Parathyroid adenoma (tissue), 2 donors: ENCODE measurements around the gene LRP10.

ENCODE experiments used
- H2AFZ ChIP-seq: fragments of 300-600 bp; sonication (generic); one replicate; pipeline ENCODE4 v1.7.0; 2017; ENCODE audit warnings: antibody characterized with exemption, mild to moderate bottlenecking
- H3K27ac ChIP-seq: fragments of 300-600 bp; sonication (generic); one replicate; pipeline ENCODE4 v1.7.0; 2017
- H3K27me3 ChIP-seq: fragments of 300-600 bp; sonication (generic); one replicate; pipeline ENCODE4 v1.7.0; 2017; ENCODE audit warnings: low read length; ENCODE audit not compliant: control insufficient read depth, insufficient read depth
- H3K36me3 ChIP-seq: fragments of 300-600 bp; sonication (generic); one replicate; pipeline ENCODE4 v1.7.0; 2017; ENCODE audit warnings: low read length; ENCODE audit not compliant: control insufficient read depth, insufficient read depth
- H3K4me1 ChIP-seq: fragments of 300-600 bp; sonication (generic); one replicate; pipeline ENCODE4 v1.7.0; 2017; ENCODE audit warnings: control low read depth
- H3K4me2 ChIP-seq: fragments of 300-600 bp; sonication (generic); one replicate; pipeline ENCODE4 v1.7.0; 2017; ENCODE audit warnings: low read length
- H3K4me3 ChIP-seq: fragments of 300-600 bp; sonication (generic); one replicate; pipeline ENCODE4 v1.7.0; 2017; ENCODE audit warnings: low read depth, low read length
- H3K79me2 ChIP-seq: fragments of 300-600 bp; sonication (generic); one replicate; pipeline ENCODE4 v1.7.0; 2017; ENCODE audit warnings: control low read depth
- H3K9ac ChIP-seq: fragments of 300-600 bp; sonication (generic); one replicate; pipeline ENCODE4 v1.7.0; 2017; ENCODE audit warnings: mild to moderate bottlenecking
- H3K9me3 ChIP-seq: fragments of 300-600 bp; sonication (generic); one replicate; pipeline ENCODE4 v1.7.0; 2017; ENCODE audit warnings: low read length; ENCODE audit not compliant: control insufficient read depth
- TF ChIP-seq, protein P1 (sequence below): fragments of 300-600 bp; sonication (generic); IDR thresholded peaks from one replicate; pipeline ENCODE4 v1.7.0; 2017; ENCODE audit warnings: antibody characterized with exemption, mild to moderate bottlenecking
- donor health status: primary hyperparathyroidism.

The LRP10 gene

DNA sequence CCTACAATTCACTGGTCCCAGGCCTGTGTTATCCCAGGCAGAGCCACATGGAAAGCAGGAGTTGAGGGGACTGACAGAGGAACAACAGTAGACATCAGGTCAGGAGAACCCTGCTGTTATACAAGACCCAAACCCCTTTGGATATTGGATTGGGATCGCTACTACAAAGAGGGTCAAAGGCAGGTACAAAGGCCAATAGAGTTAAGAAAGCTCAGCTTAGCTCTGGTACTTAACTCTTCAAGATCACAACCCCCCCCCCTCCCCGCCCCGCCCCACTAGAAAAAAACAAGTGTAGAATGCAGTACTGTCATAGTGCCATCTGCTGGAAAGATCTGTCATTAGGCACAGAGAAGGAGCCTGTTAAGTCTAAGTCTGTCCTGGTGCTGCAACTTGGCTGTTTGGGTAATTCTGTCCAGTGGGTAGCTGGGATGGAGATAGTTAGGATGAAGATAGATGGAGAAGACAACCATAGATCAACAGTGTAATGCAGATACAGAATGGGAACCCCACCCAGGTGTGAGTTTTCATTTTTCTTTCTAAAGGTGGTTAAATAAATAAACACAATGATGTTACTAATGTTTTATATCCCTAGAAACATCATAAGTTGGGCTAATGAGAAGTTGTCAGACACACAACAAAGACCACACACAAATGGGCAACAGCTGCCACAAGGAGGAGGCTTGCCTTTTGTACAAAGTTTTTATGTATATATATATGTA, 28.7 kb downstream of the LRP10 start:
- Histone ChIP-seq H3K27me3 (no peaks in the 10 kb centered on the region), H3K9ac (no peak overlapping the region), H3K79me2 (peaks cover 7% of the 10 kb centered on the region), H3K4me3 (no peak overlapping the region), H2AFZ (no peak overlapping the region), H3K9me3 (no peaks in the 10 kb centered on the region), H3K27ac (no peak overlapping the region), H3K36me3 (no peaks in the 10 kb centered on the region), H3K4me2 (no peak overlapping the region), H3K4me1 (no peaks in the 10 kb centered on the region)
- TF ChIP-seq, protein P1, sequence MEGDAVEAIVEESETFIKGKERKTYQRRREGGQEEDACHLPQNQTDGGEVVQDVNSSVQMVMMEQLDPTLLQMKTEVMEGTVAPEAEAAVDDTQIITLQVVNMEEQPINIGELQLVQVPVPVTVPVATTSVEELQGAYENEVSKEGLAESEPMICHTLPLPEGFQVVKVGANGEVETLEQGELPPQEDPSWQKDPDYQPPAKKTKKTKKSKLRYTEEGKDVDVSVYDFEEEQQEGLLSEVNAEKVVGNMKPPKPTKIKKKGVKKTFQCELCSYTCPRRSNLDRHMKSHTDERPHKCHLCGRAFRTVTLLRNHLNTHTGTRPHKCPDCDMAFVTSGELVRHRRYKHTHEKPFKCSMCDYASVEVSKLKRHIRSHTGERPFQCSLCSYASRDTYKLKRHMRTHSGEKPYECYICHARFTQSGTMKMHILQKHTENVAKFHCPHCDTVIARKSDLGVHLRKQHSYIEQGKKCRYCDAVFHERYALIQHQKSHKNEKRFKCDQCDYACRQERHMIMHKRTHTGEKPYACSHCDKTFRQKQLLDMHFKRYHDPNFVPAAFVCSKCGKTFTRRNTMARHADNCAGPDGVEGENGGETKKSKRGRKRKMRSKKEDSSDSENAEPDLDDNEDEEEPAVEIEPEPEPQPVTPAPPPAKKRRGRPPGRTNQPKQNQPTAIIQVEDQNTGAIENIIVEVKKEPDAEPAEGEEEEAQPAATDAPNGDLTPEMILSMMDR = peak; percentile 64

DNA sequence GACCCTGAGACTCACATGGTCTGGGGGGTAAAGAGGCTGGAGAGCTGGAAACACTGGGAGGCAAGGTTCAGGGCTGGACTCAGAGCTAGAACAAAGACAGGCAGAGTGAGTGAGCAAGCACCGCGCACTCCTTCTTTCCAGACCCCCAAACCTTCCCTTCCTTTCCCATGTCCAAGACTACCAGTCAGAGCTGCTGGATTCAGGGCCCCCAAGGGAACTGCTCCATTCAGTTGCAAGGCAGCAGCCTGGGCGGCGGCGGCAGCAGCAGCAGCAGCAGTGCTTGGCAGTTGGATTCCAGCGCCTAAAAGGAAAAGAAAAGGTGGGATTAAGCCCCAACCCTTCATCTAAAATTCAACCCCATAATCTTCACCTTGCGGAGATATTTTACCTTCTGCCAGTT, 30.3 kb downstream of the LRP10 start:
- H3K9ac ChIP-seq = no peak overlapping the region
- H3K4me3 ChIP-seq = no peak overlapping the region
- no peaks in the 10 kb centered on the region for H3K36me3 ChIP-seq
- no peaks in the 10 kb centered on the region for H3K27me3 ChIP-seq
- H2AFZ ChIP-seq = no peak overlapping the region
- no peaks in the 10 kb centered on the region for H3K4me1 ChIP-seq
- H3K27ac ChIP-seq = no peak overlapping the region
- H3K4me2 ChIP-seq = no peak overlapping the region
- peaks cover 14% of the 10 kb centered on the region for H3K79me2 ChIP-seq
- H3K9me3 ChIP-seq = no peaks in the 10 kb centered on the region
- TF ChIP-seq, protein P1 = no peak

DNA sequence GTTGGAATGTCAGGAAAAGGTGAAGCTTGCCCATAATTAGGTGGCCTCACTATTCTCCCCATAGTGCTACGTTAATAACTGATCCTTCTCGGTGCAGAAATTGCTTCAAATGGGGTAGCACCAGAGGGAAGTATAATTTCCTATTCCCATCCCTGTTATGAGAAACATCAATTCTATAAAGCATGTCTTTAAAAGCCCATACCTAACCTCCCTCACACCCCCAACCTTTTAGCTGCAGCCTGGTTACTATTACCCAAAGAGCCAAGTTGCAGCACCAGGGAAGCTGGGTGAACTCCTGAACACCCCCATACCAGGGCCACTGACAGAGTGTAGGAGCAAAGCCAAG, 32.2 kb downstream of the LRP10 start:
- TF ChIP-seq, protein P1 = no peak
- H3K9me3 ChIP-seq = no peaks in the 10 kb centered on the region
- H3K27ac ChIP-seq = peak overlapping the region; percentile 9
- H3K27me3 ChIP-seq = no peaks in the 10 kb centered on the region
- H3K9ac ChIP-seq = no peak overlapping the region
- H3K36me3 ChIP-seq = no peaks in the 10 kb centered on the region
- H3K4me1 ChIP-seq = no peaks in the 10 kb centered on the region
- no peak overlapping the region for H3K4me2 ChIP-seq
- peaks cover 17% of the 10 kb centered on the region for H3K79me2 ChIP-seq
- H2AFZ ChIP-seq = no peak overlapping the region
- no peak overlapping the region for H3K4me3 ChIP-seq

GRCh38 chr14:22905627-22906026, 34.1 kb downstream of the LRP10 start:
- Histone ChIP-seq H3K79me2 (peaks cover 20% of the 10 kb centered on the region), H3K36me3 (no peaks in the 10 kb centered on the region), H3K27me3 (no peaks in the 10 kb centered on the region), H2AFZ (no peak overlapping the region), H3K4me1 (no peaks in the 10 kb centered on the region), H3K4me3 (no peak overlapping the region), H3K9ac (no peak overlapping the region), H3K9me3 (no peaks in the 10 kb centered on the region), H3K4me2 (no peak overlapping the region), H3K27ac (no peak overlapping the region)
- TF ChIP-seq, protein P1 = no peak

DNA sequence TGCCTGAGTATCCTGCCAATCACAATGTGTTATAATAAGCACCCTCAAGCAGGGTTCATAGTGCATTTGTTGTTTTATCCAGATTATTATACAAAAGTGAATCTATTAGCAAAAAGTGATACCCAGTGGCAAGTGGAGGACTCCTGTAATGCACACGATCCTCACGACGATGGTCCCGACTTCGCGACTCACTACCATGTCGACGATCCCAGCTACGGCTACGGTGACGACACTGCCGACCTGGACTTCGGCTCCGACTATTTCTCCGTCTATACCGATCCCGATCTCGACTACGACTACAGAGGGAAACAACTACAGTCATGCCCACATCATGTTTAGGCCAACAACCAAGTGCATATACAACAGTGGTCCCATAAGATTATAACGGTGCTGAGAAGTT, 34.5 kb downstream of the LRP10 start:
- Histone ChIP-seq H3K4me3 (no peak overlapping the region), H3K9ac (no peak overlapping the region), H3K4me2 (no peak overlapping the region), H3K27me3 (no peaks in the 10 kb centered on the region), H3K4me1 (no peaks in the 10 kb centered on the region), H2AFZ (no peak overlapping the region), H3K9me3 (no peaks in the 10 kb centered on the region), H3K27ac (no peak overlapping the region), H3K79me2 (peaks cover 24% of the 10 kb centered on the region), H3K36me3 (no peaks in the 10 kb centered on the region)
- TF ChIP-seq, protein P1 = no peak
